HG03159 (cell line): ENCODE results near the gene PDE10A.
"Not testable (repeated sequence)": the region's sequence is repeated elsewhere in the genome, so short reads cannot be mapped to it uniquely, and the experiment has no call there.

Source experiments
- ATAC-seq: cut with Tn5 transposase; IDR thresholded peaks from one replicate; pipeline ENCODE4 v1.9.1; 2021; ENCODE audit warnings: mild to moderate bottlenecking, moderate library complexity; ENCODE audit not compliant: unreplicated experiment

PDE10A gene

GRCh38 chr6:165558097-165558496, 104.9 kb downstream of the PDE10A start:
- ATAC-seq, result not testable (repeated sequence)

- ATAC-seq, result no peak
Measured at GRCh38 chr6:165557674-165558073, 105.4 kb downstream of the PDE10A start.

GRCh38 chr6:165556116-165556843, 106.8 kb downstream of the PDE10A start:
- no peak for ATAC-seq

- not testable (repeated sequence) for ATAC-seq
Measured at GRCh38 chr6:165554644-165555043, 108.4 kb downstream of the PDE10A start.

- no peak for ATAC-seq
Measured at GRCh38 chr6:165552248-165552736, 110.7 kb downstream of the PDE10A start.

GRCh38 chr6:165551828-165552227, 111.2 kb downstream of the PDE10A start:
- ATAC-seq, result no peak

- no peak for ATAC-seq
Measured at GRCh38 chr6:165548450-165548849, 114.6 kb downstream of the PDE10A start.

- no peak for ATAC-seq
Measured at GRCh38 chr6:165545806-165546205, 117.2 kb downstream of the PDE10A start.

GRCh38 chr6:165543781-165544180, 119.3 kb downstream of the PDE10A start:
- ATAC-seq, result no peak

GRCh38 chr6:165536911-165537310, 126.1 kb downstream of the PDE10A start:
- ATAC-seq, result no peak

- no peak for ATAC-seq
Measured at GRCh38 chr6:165519316-165519715, 143.7 kb downstream of the PDE10A start.

- no peak for ATAC-seq
Measured at GRCh38 chr6:165515963-165516624, 146.9 kb downstream of the PDE10A start.

GRCh38 chr6:165514621-165515020, 148.4 kb downstream of the PDE10A start:
- ATAC-seq, result no peak

GRCh38 chr6:165511807-165512206, 151.2 kb downstream of the PDE10A start:
- ATAC-seq, result peak; percentile 95

- ATAC-seq, result no peak
Measured at GRCh38 chr6:165508321-165508869, 154.6 kb downstream of the PDE10A start.

GRCh38 chr6:165506657-165507056, 156.4 kb downstream of the PDE10A start:
- ATAC-seq, result no peak

- ATAC-seq, result not testable (repeated sequence)
Measured at GRCh38 chr6:165500214-165500907, 162.7 kb downstream of the PDE10A start.

- no peak for ATAC-seq
Measured at GRCh38 chr6:165497472-165497871, 165.6 kb downstream of the PDE10A start.

GRCh38 chr6:165488624-165489295, 174.3 kb downstream of the PDE10A start:
- ATAC-seq, result no peak

GRCh38 chr6:165487950-165488349, 175.1 kb downstream of the PDE10A start:
- no peak for ATAC-seq

GRCh38 chr6:165487347-165487746, 175.7 kb downstream of the PDE10A start:
- no peak for ATAC-seq
